ENCODE data around the gene LUC7L3. TPM values are rescaled to one million over a fixed set of nuclear protein-coding genes. Genes with fewer than 3 reads are reported as not detected.

The LUC7L3 gene
- total and polyA plus RNA-seq, 2 of the 13 experiments (the other 11 are each of a cell fraction or from before 2014, with no cell fraction given), result 108 to 120 TPM

DNA sequence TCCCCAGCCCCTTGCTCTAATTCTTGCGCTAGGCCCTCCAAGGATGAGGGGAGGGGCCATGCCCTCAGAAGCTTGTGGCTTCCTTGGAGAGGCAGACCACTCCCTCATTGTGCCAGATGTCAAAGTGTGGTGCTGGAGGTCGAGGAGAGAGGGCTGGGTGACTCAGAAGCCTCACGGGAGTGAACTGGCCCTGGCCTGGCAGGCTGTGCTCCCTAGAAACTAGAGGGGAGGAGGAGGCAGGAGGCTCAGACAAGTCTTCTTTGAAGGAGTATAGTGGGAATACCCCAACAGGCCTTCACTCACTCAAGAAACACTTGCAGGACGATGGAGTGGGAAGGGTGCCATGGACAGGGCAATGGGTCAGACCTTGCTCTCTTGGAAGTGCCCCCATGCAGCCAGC is 30.2 kb upstream of the LUC7L3 start:
- no peak for ATAC-seq
- no peaks in the 10 kb centered on the region; a peak in 1 of 5 replicates for H3K27me3 ChIP-seq (ENCODE audit: control insufficient read depth in 1 of 2, insufficient read depth in 2 of 2, low read length in 2 of 2)
- WGBS (ENCODE audit: low lambda C conversion rate), result 62% methylated on average over 4 of the region's 4 CpGs
- no peak overlapping the region for H3K4me2 ChIP-seq (ENCODE audit: low read depth, low read length)
- H3K36me3 ChIP-seq (replicated peaks in 1 of 2; ENCODE audit: control insufficient read depth in 1 of 2, insufficient read depth in 2 of 2, low read length in 2 of 2), result no peaks in the 10 kb centered on the region
- H3K4me3 ChIP-seq (replicated peaks in 1 of 3; ENCODE audit: insufficient read depth in 1 of 3, low read depth in 2 of 3, low read length in 3 of 3), result no peak overlapping the region
- no TSS peak for BruUV-seq (replicated peaks)
- no peaks in the 10 kb centered on the region for H4K20me1 ChIP-seq (ENCODE audit: insufficient read depth, low read length)
- H2AFZ ChIP-seq (ENCODE audit: low read length), result no peak overlapping the region
- peaks cover 20% of the 10 kb centered on the region for H3K79me2 ChIP-seq (ENCODE audit: insufficient read depth, low read length)
- in situ Hi-C loops (cut with HindIII; ENCODE audit: extremely low pct_ligation_motif_present, low pct_unique_long_range_greater_than_20kb) (no loop called here), intact Hi-C loops (cut with micrococcal nuclease; ENCODE audit: unreplicated experiment) (no loop called here)
- no peak for DNase-seq (ENCODE audit: low spot score)
- H3K9me3 ChIP-seq (ENCODE audit: low read length), result no peaks in the 10 kb centered on the region
- ChIA-PET CTCF (ENCODE audit: low intra/inter-chr PET ratio, low total read pairs) (no interaction called here), POLR2A (interaction anchor here (1.1 to 21.3 kb wide), 5 partner anchors 10 to 147 kb away, joined by 3 to 839 read pairs (median 79); partner anchors contain the start of gene ABCC3)
- peak overlapping the region; percentile 15 for H3K27ac ChIP-seq (ENCODE audit: extremely low read length, insufficient read depth, low read length)
- no peak for FAIRE-seq
- H3K4me1 ChIP-seq (ENCODE audit: insufficient read depth, low read length), result peaks cover 99% of the 10 kb centered on the region
- H3K9ac ChIP-seq (ENCODE audit: insufficient read depth, low read depth, low read length), result peak overlapping the region; percentile 14
- TF ChIP-seq HDAC1 (CRISPR knock-in tag; IDR thresholded peaks at IDR 0.05), result 0 out of 2 replicates have a peak, but pooled peaks have one; percentile 26
- no peak for TF ChIP-seq ZNF326 (CRISPR knock-in tag; IDR thresholded peaks at IDR 0.05; ENCODE audit: borderline replicate concordance)
- no peak for TF ChIP-seq ZNF34 (CRISPR knock-in tag; IDR thresholded peaks at IDR 0.05; ENCODE audit: borderline replicate concordance)
- TF ChIP-seq, protein P1, sequence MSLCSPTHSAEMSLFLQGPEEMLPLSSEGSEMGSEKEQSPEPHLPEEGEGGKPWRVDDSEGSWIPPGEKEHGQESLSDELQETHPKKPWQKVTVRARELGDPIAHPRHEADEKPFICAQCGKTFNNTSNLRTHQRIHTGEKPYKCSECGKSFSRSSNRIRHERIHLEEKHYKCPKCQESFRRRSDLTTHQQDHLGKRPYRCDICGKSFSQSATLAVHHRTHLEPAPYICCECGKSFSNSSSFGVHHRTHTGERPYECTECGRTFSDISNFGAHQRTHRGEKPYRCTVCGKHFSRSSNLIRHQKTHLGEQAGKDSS (CRISPR knock-in tag; IDR thresholded peaks at IDR 0.05; ENCODE audit: borderline replicate concordance, low read depth), result 0 out of 2 replicates have a peak, but pooled peaks have one; percentile 6
- TF ChIP-seq, protein P2, sequence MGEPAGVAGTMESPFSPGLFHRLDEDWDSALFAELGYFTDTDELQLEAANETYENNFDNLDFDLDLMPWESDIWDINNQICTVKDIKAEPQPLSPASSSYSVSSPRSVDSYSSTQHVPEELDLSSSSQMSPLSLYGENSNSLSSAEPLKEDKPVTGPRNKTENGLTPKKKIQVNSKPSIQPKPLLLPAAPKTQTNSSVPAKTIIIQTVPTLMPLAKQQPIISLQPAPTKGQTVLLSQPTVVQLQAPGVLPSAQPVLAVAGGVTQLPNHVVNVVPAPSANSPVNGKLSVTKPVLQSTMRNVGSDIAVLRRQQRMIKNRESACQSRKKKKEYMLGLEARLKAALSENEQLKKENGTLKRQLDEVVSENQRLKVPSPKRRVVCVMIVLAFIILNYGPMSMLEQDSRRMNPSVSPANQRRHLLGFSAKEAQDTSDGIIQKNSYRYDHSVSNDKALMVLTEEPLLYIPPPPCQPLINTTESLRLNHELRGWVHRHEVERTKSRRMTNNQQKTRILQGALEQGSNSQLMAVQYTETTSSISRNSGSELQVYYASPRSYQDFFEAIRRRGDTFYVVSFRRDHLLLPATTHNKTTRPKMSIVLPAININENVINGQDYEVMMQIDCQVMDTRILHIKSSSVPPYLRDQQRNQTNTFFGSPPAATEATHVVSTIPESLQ (CRISPR knock-in tag; conservative IDR thresholded peaks at IDR 0.05), result no peak
- no peak for TF ChIP-seq MEIS1 (CRISPR knock-in tag; IDR thresholded peaks at IDR 0.05; ENCODE audit: borderline replicate concordance)
- peak; percentile 18; the same call in 1 of the 2 replicates for TF ChIP-seq MED1 (CRISPR knock-in tag; IDR thresholded peaks at IDR 0.05)
- 0 out of 2 replicates have a peak, but pooled peaks have one; percentile 40 for TF ChIP-seq RARA (CRISPR knock-in tag; IDR thresholded peaks at IDR 0.05)
- TF ChIP-seq, protein P3, sequence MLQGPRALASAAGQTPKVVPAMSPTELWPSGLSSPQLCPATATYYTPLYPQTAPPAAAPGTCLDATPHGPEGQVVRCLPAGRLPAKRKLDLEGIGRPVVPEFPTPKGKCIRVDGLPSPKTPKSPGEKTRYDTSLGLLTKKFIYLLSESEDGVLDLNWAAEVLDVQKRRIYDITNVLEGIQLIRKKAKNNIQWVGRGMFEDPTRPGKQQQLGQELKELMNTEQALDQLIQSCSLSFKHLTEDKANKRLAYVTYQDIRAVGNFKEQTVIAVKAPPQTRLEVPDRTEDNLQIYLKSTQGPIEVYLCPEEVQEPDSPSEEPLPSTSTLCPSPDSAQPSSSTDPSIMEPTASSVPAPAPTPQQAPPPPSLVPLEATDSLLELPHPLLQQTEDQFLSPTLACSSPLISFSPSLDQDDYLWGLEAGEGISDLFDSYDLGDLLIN (CRISPR knock-in tag; IDR thresholded peaks at IDR 0.05; ENCODE audit: borderline replicate concordance), result no peak
- TF ChIP-seq, protein P4, sequence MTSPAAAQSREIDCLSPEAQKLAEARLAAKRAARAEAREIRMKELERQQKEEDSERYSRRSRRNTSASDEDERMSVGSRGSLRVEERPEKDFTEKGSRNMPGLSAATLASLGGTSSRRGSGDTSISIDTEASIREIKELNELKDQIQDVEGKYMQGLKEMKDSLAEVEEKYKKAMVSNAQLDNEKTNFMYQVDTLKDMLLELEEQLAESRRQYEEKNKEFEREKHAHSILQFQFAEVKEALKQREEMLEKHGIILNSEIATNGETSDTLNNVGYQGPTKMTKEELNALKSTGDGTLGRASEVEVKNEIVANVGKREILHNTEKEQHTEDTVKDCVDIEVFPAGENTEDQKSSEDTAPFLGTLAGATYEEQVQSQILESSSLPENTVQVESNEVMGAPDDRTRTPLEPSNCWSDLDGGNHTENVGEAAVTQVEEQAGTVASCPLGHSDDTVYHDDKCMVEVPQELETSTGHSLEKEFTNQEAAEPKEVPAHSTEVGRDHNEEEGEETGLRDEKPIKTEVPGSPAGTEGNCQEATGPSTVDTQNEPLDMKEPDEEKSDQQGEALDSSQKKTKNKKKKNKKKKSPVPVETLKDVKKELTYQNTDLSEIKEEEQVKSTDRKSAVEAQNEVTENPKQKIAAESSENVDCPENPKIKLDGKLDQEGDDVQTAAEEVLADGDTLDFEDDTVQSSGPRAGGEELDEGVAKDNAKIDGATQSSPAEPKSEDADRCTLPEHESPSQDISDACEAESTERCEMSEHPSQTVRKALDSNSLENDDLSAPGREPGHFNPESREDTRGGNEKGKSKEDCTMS (CRISPR knock-in tag; conservative IDR thresholded peaks at IDR 0.05), result no peak
- TF ChIP-seq, protein P5, sequence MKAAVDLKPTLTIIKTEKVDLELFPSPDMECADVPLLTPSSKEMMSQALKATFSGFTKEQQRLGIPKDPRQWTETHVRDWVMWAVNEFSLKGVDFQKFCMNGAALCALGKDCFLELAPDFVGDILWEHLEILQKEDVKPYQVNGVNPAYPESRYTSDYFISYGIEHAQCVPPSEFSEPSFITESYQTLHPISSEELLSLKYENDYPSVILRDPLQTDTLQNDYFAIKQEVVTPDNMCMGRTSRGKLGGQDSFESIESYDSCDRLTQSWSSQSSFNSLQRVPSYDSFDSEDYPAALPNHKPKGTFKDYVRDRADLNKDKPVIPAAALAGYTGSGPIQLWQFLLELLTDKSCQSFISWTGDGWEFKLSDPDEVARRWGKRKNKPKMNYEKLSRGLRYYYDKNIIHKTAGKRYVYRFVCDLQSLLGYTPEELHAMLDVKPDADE (CRISPR knock-in tag; IDR thresholded peaks at IDR 0.05), result no peak
- TF ChIP-seq XRCC5 (optimal IDR thresholded peaks at IDR 0.05; ENCODE audit: low read length), result peak; percentile 67
- TF ChIP-seq SAP130 (CRISPR knock-in tag; IDR thresholded peaks at IDR 0.05; ENCODE audit: low read depth), result peak; percentile 4; the same call in 1 of the 2 replicates
- no peak for TF ChIP-seq RFX5 (IDR thresholded peaks at IDR 0.05; ENCODE audit: low read depth, low read length)
